ENCODE measurements around the gene SLC29A1. TPM values are rescaled to one million over a fixed set of nuclear protein-coding genes. Genes with fewer than 3 reads are reported as not detected.

The SLC29A1 gene
- total RNA-seq, 1 donor from 2014 or later, result 221 TPM

- Mint-ChIP-seq H3K27ac (ENCODE audit: unreplicated experiment) (no peak overlapping the region), H3K27me3 (ENCODE audit: low read depth) (no peaks in the 10 kb centered on the region), H3K9me3 (ENCODE audit: low read depth) (no peaks in the 10 kb centered on the region), H3K36me3 (ENCODE audit: low read depth) (no peaks in the 10 kb centered on the region), H3K4me3 (ENCODE audit: unreplicated experiment) (no peak overlapping the region), H3K4me1 (ENCODE audit: low read depth) (peaks cover 17% of the 10 kb centered on the region)
- no peak for DNase-seq (ENCODE audit: low spot score)
- no peak for TF ChIP-seq CTCF (IDR thresholded peaks at IDR 0.05)
Measured at GRCh38 chr6:44198684-44199083, 24.7 kb upstream of the SLC29A1 start.

- Mint-ChIP-seq H3K36me3 (ENCODE audit: low read depth) (no peaks in the 10 kb centered on the region), H3K4me1 (ENCODE audit: low read depth) (peaks cover 17% of the 10 kb centered on the region), H3K4me3 (ENCODE audit: unreplicated experiment) (no peak overlapping the region), H3K27me3 (ENCODE audit: low read depth) (no peaks in the 10 kb centered on the region), H3K27ac (ENCODE audit: unreplicated experiment) (no peak overlapping the region), H3K9me3 (ENCODE audit: low read depth) (no peaks in the 10 kb centered on the region)
- no peak for DNase-seq (ENCODE audit: low spot score)
- TF ChIP-seq CTCF (IDR thresholded peaks at IDR 0.05), result no peak
Measured at GRCh38 chr6:44199883-44200282, 23.5 kb upstream of the SLC29A1 start.

GRCh38 chr6:44201200-44201599, 22.2 kb upstream of the SLC29A1 start:
- no peak overlapping the region for H3K4me3 Mint-ChIP-seq (ENCODE audit: unreplicated experiment)
- peaks cover 17% of the 10 kb centered on the region for H3K4me1 Mint-ChIP-seq (ENCODE audit: low read depth)
- no peaks in the 10 kb centered on the region for H3K36me3 Mint-ChIP-seq (ENCODE audit: low read depth)
- no peak for TF ChIP-seq CTCF (IDR thresholded peaks at IDR 0.05)
- no peak for DNase-seq (ENCODE audit: low spot score)
- no peaks in the 10 kb centered on the region for H3K9me3 Mint-ChIP-seq (ENCODE audit: low read depth)
- H3K27ac Mint-ChIP-seq (ENCODE audit: unreplicated experiment), result no peak overlapping the region
- H3K27me3 Mint-ChIP-seq (ENCODE audit: low read depth), result no peaks in the 10 kb centered on the region

- H3K4me3 Mint-ChIP-seq (ENCODE audit: unreplicated experiment), result no peak overlapping the region
- H3K36me3 Mint-ChIP-seq (ENCODE audit: low read depth), result no peaks in the 10 kb centered on the region
- no peaks in the 10 kb centered on the region for H3K27me3 Mint-ChIP-seq (ENCODE audit: low read depth)
- H3K4me1 Mint-ChIP-seq (ENCODE audit: low read depth), result peaks cover 17% of the 10 kb centered on the region
- TF ChIP-seq CTCF (IDR thresholded peaks at IDR 0.05), result no peak
- DNase-seq (ENCODE audit: low spot score), result no peak
- no peak overlapping the region for H3K27ac Mint-ChIP-seq (ENCODE audit: unreplicated experiment)
- no peaks in the 10 kb centered on the region for H3K9me3 Mint-ChIP-seq (ENCODE audit: low read depth)
Measured at GRCh38 chr6:44201638-44202303, 21.6 kb upstream of the SLC29A1 start.

- Mint-ChIP-seq H3K9me3 (ENCODE audit: low read depth) (no peaks in the 10 kb centered on the region), H3K27me3 (ENCODE audit: low read depth) (no peaks in the 10 kb centered on the region), H3K4me3 (ENCODE audit: unreplicated experiment) (no peak overlapping the region), H3K27ac (ENCODE audit: unreplicated experiment) (no peak overlapping the region), H3K4me1 (ENCODE audit: low read depth) (peaks cover 17% of the 10 kb centered on the region), H3K36me3 (ENCODE audit: low read depth) (no peaks in the 10 kb centered on the region)
- TF ChIP-seq CTCF (IDR thresholded peaks at IDR 0.05), result no peak
- no peak for DNase-seq (ENCODE audit: low spot score)
Measured at GRCh38 chr6:44202332-44202971, 20.9 kb upstream of the SLC29A1 start.
